Measurements from ENCODE around the gene MYT1.

DNA sequence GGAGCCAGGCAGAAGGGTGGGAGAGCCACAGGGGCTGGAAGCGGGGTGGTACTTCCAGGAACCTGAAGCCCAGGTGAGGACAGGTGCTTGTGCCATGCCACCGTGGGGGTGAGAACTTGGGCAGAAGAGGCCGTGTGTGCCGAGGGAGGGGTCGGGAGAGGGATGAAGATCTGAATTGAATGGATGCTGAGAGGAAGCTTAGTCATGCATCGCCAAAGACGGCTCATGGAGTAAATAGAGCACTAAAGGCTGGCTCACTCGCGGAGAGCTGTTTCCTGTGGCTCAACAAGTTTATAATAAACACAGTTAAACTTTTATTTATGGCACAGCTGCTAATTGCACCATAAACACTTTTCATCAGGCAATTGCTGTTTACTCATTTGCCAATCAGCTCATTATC, 21.7 kb upstream of the MYT1 start:
- no peak for TF ChIP-seq POLR2A (IDR thresholded peaks at IDR 0.05)
- TF ChIP-seq CTCF (IDR thresholded peaks at IDR 0.05): no peak

Data from tibial nerve (tissue), 3 donors.